ENCODE results near the gene LIMK1.
A peak's percentile ranks its signal among the peaks of the same experiment; 100 is the strongest.

Gene LIMK1

DNA sequence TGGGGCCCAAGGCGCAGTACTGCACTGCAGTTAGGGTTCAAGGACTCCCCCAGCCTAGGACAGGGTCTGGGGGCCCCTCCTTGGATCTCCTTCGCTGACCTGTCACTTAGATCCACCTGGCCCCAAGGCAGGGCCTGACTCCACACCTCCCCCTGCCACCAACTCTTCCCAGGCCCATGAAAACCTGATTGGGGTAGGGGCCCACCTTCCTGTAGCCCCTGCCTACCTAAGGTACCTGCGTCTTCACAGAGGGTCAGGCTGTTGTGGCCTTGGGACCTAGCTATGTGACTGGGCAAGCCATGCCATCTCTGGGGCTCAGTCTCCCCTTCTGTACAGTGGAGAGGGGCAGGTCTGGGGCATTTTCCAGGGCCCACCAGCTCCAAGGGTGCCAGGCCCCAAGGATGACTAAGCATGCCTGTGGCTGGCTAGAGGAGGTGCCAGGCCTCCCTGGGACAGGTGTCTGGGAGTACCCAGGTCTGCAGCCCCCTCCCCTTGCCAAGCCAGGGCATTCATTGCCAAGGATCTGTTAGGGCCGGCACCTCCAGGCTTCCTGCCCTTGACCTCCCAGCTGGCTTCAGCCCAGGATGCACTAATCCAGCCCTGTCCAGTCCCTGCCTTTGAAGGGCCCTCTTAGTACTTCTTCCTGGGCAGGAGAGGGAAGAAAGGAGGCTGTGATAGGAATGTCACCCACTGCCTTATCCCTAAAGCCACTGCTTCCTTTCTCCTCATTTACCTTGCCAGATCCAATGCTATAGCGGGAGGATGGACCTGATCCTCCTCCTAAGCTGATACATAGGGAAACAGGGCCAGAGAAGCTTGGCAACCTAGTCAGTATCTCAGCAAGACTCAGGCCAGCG, 1.3 kb downstream of the LIMK1 start:
- no peak for DNase-seq

DNA sequence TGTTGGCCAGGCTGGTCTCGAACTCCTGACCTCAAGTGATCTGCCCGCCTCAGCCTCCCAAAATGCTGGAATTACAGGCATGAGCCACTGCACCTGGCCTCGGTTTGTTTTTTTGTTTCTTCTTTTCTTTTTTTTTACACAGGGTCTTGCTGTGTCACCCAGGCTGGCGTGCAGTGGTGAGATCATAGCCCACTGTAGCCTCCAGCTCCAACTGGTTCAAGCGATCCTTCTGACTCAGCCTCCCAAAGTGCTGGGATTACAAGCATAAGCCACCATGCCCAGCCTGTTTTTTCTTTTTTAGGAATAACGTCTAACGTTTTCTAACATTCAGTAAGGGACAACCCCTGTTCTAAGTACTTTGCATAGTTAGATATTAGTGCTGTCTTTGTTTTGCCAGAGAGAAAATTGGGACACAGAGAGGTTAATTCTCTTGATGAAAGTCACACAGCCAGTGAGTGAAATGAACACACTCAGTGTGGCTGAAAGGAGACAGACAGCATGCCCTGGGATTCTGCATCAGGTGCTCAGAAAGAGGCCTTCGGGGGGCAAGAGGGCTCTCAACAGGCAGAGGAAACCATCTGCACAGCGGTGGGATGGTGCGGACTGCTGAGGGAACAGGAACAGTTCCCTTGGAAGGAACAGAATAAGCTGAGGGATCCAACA, 4.3 kb downstream of the LIMK1 start:
- no peak for DNase-seq

DNA sequence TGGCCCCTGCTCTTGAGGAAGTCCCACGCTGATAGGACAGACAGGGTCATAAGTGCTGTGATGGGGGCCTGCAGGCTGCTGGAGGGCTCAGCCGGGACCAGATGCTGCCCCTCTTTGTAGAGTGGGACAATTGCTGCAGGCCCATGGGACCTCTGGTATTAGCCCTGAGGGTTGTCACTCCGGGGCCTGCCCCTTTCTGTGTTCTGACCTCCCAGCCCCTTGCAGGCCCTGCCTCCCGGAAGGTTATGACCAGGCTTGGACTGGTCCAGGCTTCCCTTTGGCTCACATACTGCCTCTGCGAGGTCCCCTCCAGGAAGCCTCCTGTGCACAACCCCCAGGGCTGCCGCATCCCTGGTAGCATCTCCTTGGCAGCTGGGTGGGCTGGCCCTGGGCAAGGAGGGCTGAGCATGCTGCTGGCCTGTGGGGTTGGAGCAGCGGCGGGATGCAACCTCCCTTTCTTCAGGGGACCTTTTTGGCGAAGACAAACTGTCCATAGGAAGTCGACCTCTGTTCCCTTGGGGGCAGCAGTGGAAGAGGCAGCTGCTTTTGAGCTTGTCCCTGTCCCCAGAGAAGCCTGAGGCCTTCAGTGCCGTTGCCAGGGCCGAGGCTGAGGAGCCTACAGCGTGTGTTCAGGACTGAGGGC, 8.8 kb downstream of the LIMK1 start:
- peak; percentile 13 to 35 (median 25) for DNase-seq

DNA sequence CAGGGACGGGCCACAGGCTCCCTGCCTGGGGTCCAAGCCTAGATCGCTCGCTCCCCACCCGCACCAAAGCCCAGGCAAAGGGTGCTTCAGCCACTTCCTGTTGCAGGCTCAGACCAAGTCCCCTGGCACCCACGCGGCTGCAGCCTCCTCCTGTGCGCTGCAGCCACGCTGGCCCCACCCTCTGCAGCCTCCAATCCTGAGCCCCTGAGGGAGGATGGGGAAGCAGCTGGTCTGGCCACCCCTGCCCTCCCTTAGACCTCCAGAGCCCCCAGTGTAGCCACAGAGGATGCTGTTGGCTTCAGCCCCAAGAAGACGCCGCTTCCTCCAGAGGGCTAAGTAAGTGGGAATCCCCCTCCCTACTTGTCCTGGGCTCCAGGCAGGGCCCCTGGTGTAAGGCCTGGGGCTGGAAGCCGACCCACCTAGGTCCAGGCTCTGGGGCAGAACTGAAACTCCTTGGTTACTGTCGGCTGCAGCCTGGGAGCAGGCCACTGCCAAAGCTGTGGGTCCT, 9.4 kb downstream of the LIMK1 start:
- DNase-seq: peak; percentile 83 to 90 (median 86)

DNA sequence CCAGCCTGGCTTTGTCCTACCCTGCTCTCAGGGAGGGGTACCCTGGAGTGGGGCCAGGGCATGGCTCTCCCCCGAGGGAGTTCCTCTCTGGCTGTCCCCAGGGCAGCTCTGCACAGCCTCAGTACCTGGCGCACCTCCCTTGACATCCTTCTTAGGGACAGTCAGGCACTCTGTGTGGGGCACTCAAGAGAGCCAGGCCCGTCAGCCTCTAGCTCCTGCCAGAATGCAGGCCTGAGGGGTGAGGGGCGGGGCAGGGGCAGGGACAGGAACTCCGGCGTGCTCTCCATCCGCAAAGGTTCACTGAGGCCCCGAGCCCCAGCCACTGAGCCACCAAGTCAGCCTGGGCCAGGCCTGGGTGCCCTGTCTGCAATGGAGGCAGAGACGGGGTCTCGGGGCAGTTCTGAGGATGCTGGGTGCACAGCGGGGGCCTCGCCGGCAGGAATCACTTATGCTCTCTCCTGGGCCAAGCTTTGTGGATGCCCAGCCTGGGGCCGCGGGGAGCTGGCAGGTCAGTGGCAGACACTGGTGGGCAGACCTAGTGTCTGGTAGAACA, 10.1 kb downstream of the LIMK1 start:
- no peak for DNase-seq

DNA sequence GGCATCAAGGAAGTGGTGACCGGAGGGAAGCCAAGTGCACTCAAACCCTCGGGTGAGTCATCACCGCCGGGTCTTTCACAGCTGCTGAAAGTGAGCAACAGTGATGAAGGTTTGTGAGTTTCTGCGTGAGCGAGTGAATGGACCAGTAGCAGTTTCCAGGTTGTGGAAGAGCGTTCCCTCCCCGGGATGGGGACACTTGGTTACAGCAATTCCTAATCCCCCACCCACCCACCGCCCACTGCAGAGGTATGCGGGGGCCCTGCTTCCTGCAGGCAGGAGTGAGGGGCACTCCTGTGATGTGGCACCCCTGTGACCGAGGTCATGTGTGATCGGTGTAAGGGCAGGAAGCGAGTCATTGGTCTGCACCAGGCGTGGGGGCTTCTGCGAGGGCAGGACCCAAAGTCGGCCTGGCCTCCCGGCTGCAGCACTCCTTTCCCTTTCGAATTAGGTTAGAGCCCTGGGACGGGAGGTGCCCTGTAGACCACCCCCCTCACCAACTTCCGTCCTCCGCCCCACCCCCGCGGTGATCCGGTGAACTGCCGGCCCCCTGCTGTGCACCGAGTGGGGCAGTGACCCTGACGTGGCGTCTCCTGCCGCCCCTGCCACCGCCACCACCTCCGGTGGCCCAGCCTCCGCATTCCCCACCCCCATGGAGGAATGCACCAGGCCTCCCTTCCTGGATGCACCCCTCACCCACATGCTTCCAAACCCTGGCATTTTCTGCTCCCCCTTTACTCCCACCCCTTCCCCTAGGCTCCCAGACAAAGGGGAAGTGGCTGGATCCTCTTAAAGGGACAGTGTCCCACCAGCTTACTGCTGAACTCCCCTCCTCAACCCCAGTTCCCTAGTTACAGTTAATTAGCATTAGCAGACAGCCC, 10.9 kb downstream of the LIMK1 start:
- peak; percentile 96 to 98 (median 96) for DNase-seq

DNA sequence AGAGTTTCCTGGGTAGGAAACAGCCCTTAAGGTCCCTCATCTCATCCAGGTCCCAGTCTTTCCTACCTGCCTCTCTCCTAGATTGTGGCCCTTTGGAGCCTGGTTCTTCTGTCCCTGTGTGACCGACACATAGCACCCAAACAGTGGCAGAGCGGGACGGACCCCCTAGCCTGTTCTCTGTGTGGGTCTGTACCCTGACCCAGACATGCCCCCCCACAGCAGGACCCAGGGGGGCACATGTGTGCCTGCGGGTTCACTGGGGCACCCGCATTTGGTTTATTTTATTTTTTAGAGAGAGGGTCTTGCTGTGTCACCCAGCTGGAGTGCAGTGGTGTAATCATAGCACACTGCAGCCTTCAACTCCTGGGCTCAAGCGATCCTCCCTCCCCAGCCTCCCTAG, 11.5 kb downstream of the LIMK1 start:
- DNase-seq: no peak

DNA sequence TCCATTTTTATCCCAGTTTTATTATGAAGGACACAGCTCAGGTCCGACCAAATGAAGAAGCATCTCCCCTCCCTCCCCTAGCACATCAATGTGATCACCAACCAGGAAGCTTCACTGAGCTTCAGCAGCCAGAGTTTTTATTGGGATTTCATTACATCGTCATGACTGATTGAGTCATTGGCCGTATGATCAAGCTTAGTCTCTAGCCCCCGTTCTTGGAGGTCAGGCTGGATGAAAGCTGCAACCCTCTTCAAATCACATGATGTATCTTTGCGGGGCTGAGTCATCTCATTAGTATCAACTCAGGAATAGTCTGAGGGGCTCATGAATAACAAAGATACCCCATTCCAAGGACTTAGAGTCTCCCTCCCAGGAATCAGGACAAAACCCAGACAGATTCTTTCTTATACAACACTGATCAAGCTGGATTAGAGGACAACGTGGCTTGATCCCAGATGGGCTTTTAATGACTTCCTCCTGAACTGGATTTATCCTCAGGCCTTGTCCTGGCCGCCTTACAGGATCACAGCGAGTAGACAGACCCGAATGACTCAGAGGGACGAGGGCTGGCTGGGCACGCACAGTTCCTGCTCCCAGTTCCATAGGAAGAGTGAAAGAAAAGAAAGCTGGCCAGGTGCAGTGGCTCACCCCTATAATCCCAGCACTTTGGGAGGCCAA, 14.5 kb downstream of the LIMK1 start:
- DNase-seq: peak; percentile 84 to 90 (median 87)

DNA sequence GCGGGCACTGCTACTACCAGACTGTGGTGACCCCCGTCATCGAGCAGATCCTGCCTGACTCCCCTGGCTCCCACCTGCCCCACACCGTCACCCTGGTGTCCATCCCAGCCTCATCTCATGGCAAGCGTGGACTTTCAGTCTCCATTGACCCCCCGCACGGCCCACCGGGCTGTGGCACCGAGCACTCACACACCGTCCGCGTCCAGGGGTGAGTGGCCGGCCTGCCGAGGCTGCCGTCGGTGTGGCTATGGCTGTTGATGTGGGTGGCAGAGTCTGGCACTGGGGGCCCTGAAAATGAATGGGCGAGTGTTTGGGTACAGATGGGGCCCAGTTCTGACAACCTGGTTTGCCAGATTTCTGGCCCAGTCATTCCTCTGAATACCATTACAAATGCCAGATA, 15.4 kb downstream of the LIMK1 start:
- no peak for DNase-seq

DNA sequence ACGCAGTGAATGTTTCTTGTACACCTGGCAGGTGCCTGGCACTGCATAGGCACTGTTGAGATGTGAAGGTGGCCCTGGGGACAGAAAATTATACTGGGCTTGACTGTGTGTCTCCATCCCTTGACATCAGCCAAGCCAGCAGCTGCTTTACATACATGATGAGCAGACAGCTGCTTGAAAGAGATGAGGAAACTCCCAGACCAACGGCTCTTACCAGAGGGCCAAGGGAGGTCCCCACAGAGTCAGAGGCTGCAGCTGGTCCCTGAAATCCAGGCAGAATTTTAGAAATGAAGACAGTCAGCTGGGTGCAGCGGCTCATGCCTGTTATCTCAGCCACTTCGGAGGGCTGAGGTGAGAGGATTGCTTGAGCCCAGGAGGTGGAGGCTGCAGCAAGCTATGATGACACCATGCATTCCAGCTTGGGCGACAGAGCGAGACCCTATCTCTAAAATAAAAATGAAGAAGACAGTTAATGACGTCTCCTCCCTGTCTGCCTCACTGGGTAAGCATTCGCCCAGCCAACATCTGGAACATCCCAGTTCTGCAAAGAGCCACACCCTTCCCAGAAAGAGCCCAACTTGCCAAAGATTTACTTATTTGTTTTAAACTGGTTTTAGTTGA, 17.6 kb downstream of the LIMK1 start:
- peak in 1 of 3 donors; percentile 27 for DNase-seq

DNA sequence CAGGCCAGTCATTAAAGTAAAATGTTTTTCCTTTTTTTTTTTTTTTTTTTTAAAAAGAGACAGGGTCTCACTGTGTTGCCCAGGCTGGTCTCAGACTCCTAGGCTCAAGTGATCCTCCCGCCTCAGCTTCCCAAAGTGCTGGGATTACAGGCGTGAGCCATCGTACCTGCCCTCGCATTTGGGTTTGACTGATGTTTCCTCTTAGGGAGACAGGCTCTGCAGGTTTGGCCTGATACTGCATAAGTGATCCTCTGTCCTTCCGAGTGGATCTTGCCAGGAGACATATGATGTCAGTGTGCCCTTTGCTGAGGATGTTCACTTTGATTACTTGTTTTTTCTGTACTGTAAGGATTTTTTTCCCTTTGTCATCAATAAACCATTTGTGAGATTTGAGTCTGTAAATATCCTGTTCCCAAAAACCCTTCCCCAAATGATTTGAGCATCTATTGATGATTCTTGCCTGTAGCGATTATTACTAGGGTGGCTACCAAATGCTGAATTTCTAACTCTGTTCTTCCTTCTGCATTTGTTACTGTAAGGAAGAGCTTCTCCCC, 19.7 kb downstream of the LIMK1 start:
- DNase-seq: no peak

DNA sequence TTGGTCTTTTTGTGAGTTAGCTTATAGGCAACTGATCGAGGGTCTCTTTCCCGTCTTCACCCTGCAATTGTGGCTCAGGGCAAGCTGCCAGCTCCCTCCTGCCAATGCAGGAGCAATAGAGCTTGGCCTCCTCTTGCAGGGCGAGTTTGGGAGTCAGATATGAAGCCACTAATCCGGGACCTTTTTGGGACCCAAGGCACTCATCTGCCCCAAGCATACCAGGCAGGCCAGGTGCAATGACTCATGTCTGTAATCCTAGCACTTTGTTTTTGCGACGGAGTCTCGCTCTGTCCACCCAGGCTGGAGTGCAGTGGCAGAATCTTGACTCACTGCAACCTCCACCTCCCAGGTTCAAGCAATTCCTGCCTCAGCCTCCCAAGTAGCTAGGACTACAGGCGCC, 21.1 kb downstream of the LIMK1 start:
- no peak for DNase-seq

DNA sequence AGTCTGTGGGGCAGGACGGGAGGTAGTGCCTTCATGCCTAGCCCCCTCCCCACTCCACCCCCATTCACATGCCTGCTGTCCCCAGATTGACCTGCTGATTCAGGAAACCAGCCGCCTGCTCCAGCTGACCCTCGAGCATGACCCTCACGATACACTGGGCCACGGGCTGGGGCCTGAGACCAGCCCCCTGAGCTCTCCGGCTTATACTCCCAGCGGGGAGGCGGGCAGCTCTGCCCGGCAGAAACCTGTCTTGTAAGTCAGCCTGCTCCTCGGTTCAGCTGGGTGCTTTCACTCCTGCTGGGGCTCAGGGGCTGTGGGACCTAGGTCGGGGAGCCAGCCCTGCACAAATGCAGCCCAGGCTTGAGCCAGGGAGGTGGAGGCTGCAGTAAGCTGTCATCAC, 22.4 kb downstream of the LIMK1 start:
- no peak for DNase-seq

DNA sequence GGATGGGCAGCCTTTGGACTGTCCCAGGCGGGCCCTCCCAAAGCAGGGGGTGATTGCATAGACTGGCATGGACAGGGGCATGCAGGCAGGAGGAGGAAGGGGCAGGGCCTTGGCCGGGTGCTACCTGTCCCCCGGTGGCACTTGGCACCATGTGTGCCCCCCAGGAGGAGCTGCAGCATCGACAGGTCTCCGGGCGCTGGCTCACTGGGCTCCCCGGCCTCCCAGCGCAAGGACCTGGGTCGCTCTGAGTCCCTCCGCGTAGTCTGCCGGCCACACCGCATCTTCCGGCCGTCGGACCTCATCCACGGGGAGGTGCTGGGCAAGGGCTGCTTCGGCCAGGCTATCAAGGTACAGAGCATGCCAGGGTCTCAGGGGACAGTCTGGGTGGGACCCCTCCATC, 23.2 kb downstream of the LIMK1 start:
- no peak for DNase-seq

DNA sequence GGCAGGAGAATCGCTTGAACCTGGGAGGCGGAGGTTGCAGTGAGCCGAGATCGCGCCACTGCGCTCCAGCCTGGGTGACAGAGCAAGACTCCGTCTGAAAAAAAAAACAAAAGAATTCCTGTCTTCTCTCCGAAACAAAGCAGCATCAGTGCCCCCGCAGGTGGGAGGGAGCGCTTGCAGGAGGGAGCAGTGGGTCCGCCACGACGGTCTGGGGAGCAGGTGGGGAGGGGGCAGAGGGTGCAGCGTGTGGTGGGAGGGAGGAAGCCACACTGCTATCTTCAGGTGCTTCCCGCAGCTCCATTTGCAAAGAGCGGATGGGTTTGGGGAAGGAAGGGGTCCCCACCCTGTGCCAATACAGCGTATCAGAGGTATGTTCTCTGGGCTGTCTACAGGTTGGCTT, 31.7 kb downstream of the LIMK1 start:
- DNase-seq: peak in 1 of 3 donors; percentile 18

DNA sequence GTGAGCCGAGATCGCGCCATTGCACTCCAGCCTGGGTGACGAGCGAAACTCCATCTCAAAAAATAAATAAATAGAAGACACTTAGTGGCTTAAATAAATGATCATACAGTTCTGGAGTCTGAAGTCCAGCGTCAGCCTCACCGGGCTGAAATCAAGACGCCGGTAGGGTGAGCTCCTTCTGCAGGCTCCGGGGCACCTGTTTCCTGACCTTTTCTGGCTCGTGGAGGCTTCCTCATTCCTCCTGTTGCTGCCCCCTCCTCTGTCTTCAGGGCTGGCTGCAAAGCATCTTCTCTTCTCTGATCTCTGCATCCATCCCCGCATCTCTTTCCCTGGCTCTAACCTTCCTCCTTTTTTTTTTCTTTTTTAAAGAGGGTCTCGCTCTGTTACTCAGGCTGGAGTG, 32.8 kb downstream of the LIMK1 start:
- peak in 1 of 3 donors; percentile 10 for DNase-seq

DNA sequence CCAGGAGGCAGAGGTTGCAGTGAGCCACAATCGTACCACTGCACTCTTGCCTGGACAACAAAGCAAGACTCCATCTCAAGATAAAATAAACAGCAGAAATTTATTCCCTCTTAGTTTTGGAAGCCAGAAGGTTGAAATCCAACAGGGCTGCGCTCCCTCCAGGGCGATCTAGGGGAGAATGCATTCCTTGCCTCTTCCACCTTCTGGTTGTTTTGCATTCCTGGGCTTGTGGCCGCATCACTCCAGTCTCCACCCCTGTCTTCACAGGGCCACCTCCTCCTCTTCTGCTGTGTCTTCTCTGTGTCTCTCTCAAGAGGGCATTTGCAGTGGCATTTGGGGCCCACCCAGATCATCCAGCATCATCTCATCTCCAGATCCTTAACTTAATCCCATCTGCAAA, 36.2 kb downstream of the LIMK1 start:
- DNase-seq: peak in 1 of 3 donors; percentile 12

DNA sequence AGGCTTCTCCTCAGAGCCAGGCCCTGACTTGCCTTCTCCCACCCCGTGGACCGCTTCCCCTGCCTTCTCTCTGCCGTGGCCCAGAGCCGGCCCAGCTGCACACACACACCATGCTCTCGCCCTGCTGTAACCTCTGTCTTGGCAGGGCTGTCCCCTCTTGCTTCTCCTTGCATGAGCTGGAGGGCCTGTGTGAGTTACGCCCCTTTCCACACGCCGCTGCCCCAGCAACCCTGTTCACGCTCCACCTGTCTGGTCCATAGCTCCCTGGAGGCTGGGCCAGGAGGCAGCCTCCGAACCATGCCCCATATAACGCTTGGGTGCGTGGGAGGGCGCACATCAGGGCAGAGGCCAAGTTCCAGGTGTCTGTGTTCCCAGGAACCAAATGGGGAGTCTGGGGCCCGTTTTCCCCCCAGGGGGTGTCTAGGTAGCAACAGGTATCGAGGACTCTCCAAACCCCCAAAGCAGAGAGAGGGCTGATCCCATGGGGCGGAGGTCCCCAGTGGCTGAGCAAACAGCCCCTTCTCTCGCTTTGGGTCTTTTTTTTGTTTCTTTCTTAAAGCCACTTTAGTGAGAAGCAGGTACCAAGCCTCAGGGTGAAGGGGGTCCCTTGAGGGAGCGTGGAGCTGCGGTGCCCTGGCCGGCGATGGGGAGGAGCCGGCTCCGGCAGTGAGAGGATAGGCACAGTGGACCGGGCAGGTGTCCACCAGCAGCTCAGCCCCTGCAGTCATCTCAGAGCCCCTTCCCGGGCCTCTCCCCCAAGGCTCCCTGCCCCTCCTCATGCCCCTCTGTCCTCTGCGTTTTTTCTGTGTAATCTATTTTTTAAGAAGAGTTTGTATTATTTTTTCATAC, 38.0 kb downstream of the LIMK1 start:
- peak in 1 of 3 donors; percentile 6 for DNase-seq

DNA sequence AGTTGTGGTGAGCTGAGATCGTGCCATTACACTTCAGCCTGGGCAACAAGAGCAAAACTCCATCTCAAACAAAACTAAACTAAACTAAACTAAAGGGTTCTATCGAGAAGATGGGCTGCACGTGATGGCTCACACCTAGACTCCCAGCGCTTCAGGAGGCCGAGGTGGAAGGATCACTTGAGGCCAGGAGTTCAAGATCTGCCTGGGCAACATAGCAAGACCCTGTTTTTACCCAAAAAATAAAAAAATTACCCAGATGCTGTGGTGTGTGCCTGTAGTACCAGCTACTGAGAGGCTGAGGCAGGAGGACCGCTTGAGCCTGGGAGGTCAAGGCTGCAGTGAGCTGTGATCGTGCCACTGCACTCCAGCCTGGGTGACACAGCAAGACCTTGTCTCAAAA, 40.3 kb downstream of the LIMK1 start:
- DNase-seq: peak in 1 of 3 donors; percentile 15
